A549 treated with AZD9567 at 1 μM for 4 hours (cell line): ENCODE data around the gene HRNR. TPM values are rescaled to one million over a fixed set of nuclear protein-coding genes. Genes with fewer than 3 reads are reported as not detected.

ENCODE experiments used
- total RNA-seq: library from RNA; stranded (reverse); fragments of 200-300 nt; extraction: Qiagen RNA extraction; gene quantifications from 5 replicates; pipeline ENCODE4 v1.2.3, GENCODE V29; 2022; ENCODE audit not compliant: insufficient read depth

Gene HRNR
- 0.01 TPM in 1 of 5 replicates, not detected in the others for total RNA-seq

GRCh38 chr1:152224093-152224492, at the start of gene HRNR:
Gene HRNR, minus strand, starts transcription at chr1:152224193. Its CDS starts 940 bp downstream, at chr1:152223253.

Other genes with a start within 250 kb of the HRNR start
- gene S100A10, start 230.3 kb downstream of the HRNR start, total RNA-seq, result 1,980 to 2,581 TPM (median 2,289 TPM) in 5 replicates
- gene S100A11, start 187.2 kb downstream of the HRNR start, total RNA-seq, result 1,473 to 1,950 TPM (median 1,812 TPM) in 5 replicates
- not detected in 5 replicates for gene TCHHL1, start 135.1 kb downstream of the HRNR start, total RNA-seq
- gene TCHH, start 108.7 kb downstream of the HRNR start, total RNA-seq, result 0.22 to 0.33 TPM (median 0.25 TPM) in 4 of 5 replicates, not detected in the other
- gene RPTN, start 65.0 kb downstream of the HRNR start, total RNA-seq, result 0.02 TPM in 1 of 5 replicates, not detected in the others
- gene FLG, start 101.0 kb upstream of the HRNR start, total RNA-seq, result 0.01 TPM in 3 of 5 replicates, not detected in the others
- gene FLG2, start 135.8 kb upstream of the HRNR start, total RNA-seq, result not detected in 5 replicates
- gene CRNN, start 190.1 kb upstream of the HRNR start, total RNA-seq, result not detected in 5 replicates